ENCODE results near the gene ABCA7. TPM values are rescaled to one million over a fixed set of nuclear protein-coding genes. Genes with fewer than 3 reads are reported as not detected.
A peak's percentile ranks its signal among the peaks of the same experiment; 100 is the strongest.

Gene ABCA7
- total RNA-seq, 1 donor from 2014 or later = 17.2 TPM

DNA sequence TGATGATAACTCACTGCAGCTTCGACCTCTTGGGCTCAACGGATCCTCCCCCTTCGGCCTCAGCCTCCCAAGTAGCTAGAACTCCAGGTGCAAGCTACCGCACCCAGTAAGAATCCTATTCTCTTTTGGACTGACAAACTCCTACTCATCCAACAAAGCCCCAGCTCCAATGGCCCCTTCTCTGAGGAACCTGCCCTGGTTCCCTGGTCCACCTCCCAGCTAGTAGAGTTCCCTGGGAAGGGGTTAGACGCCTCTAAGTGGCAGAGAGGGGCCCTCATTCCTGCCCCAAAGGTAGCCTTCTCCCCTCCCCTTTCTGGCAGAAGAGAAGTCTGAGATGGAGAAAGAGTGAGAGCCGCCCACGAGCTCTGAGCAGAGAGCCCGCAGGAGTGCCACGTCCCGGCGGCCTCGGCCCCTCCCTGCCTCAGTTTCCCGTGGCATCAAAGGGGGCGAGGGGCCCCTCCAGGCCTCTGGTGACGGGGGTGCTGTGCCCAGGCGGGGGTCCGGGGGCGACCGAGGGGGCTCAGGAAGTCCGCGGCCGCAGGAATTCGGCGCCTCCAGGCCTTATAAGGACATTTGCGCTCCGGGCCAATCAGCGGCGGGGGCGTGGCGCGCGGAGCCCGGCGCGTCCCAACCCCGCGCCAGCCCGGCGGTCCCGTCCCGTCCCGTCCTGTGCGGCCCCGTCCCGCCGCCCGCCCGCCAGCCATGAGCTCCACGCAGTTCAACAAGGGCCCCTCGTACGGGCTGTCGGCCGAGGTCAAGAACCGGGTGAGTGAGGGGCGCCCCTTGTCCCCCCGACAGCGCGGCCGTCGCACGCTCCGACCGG, 13.7 kb upstream of the ABCA7 start, which contains the start of gene CNN2:
CNN2 (plus strand) TSS at position 649 of the 823 bp plus-strand sequence; CDS start at position 703, 54 bp downstream.
- Mint-ChIP-seq H3K27me3 (ENCODE audit: low read depth) (no peaks in the 10 kb centered on the region), H3K4me1 (ENCODE audit: low read depth) (peaks cover 23% of the 10 kb centered on the region), H3K27ac (peak within 1 kb of the TSS; percentile 83), H3K4me3 (ENCODE audit: low read depth) (peak within 1 kb of the TSS; percentile 93), H3K36me3 (ENCODE audit: low read depth) (peaks cover 17% of the 10 kb centered on the region), H3K9me3 (no peaks in the 10 kb centered on the region)
- intact Hi-C loops (cut with micrococcal nuclease) = loop anchor here (2.0 to 5.0 kb wide), 3 partner anchors 41 to 166 kb away; partner anchors contain the start of genes ARHGAP45 and GPX4
- peak; percentile 72 for DNase-seq (ENCODE audit: low spot score)

DNA sequence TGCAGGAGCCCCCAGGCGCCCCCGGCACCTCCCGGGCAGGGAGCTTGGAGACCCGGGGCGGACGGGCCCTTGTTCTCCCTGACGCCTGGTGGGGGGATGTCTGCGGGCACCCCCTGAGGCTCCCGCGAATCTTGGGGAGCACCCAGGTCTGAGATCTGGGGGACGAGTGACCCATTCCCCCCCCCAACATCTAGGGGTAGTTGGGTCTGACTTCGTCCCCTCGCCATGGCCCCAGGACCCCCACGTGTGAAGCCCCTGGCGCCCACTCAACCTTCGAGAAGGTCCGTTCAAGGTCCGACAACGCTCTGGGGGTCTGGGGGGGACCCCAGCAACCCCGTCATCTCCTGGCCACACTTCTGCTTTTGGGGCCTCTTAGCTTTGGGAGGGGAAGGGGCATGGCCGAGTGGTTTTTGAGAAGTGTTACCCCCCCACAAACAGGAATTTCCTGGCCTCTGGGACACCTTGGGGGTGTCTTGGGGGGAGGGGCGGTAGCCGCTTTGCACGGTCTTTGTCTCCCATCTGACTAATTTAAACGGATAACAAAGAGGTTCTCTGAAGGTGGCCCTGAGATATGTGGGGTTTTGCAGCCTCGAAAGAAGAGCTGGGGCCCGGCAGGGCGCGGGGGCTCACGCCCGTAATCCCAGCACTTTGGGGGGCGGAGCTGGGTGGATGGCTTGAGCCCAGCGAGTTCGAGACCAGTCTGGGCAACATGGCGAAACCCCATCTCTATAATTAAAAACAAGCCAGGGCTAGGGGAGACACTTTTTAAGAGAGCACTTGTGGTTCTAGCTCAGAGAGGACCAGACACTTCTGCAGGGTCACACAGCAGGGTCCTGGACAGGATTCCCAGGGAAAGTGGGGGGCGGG, 12.9 kb upstream of the ABCA7 start:
- peaks cover 17% of the 10 kb centered on the region for H3K4me1 Mint-ChIP-seq (ENCODE audit: low read depth)

DNA sequence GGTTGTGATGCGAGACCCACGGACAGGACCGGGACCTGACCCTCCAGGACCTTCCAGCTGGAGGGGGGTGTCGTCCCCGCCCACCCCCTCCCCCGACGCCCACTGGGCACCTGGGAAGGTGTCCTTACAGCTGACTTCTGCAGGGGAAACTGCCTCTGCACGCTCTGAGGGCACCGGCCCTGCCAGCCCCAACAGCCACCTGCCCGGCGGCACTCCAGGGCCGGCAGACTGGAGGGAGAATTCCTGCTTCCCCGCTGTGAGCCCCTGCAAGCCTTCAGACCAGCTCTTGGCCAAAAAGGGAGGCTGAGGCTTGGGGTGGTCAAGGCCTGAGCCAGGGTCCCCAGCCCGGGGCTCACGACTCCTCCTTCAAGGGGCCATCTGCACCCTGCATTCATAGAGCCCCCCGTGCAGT, 12.3 kb upstream of the ABCA7 start:
- H3K9me3 Mint-ChIP-seq = no peaks in the 10 kb centered on the region
- peaks cover 23% of the 10 kb centered on the region for H3K36me3 Mint-ChIP-seq (ENCODE audit: low read depth)
- DNase-seq (ENCODE audit: low spot score) = no peak
- H3K4me1 Mint-ChIP-seq (ENCODE audit: low read depth) = peaks cover 22% of the 10 kb centered on the region
- peak overlapping the region; percentile 70 for H3K27ac Mint-ChIP-seq
- H3K27me3 Mint-ChIP-seq (ENCODE audit: low read depth) = no peaks in the 10 kb centered on the region
- H3K4me3 Mint-ChIP-seq (ENCODE audit: low read depth) = peak overlapping the region; percentile 93
- intact Hi-C loops (cut with micrococcal nuclease) = loop anchor here (1.0 to 5.0 kb wide), 4 partner anchors 13 to 165 kb away; partner anchors contain the start of genes ABCA7, ARHGAP45 and GPX4

More for the DNA sequence above, 12.9 kb upstream of the ABCA7 start:
- Mint-ChIP-seq H3K27me3 (ENCODE audit: low read depth) (no peaks in the 10 kb centered on the region), H3K4me3 (ENCODE audit: low read depth) (peak overlapping the region; percentile 93), H3K36me3 (ENCODE audit: low read depth) (peaks cover 17% of the 10 kb centered on the region), H3K9me3 (no peaks in the 10 kb centered on the region), H3K27ac (peak overlapping the region; percentile 83)
- intact Hi-C loops (cut with micrococcal nuclease) = loop anchor here (2.0 to 5.0 kb wide), 3 partner anchors 40 to 165 kb away; partner anchors contain the start of genes ARHGAP45 and GPX4
- DNase-seq (ENCODE audit: low spot score) = no peak

DNA sequence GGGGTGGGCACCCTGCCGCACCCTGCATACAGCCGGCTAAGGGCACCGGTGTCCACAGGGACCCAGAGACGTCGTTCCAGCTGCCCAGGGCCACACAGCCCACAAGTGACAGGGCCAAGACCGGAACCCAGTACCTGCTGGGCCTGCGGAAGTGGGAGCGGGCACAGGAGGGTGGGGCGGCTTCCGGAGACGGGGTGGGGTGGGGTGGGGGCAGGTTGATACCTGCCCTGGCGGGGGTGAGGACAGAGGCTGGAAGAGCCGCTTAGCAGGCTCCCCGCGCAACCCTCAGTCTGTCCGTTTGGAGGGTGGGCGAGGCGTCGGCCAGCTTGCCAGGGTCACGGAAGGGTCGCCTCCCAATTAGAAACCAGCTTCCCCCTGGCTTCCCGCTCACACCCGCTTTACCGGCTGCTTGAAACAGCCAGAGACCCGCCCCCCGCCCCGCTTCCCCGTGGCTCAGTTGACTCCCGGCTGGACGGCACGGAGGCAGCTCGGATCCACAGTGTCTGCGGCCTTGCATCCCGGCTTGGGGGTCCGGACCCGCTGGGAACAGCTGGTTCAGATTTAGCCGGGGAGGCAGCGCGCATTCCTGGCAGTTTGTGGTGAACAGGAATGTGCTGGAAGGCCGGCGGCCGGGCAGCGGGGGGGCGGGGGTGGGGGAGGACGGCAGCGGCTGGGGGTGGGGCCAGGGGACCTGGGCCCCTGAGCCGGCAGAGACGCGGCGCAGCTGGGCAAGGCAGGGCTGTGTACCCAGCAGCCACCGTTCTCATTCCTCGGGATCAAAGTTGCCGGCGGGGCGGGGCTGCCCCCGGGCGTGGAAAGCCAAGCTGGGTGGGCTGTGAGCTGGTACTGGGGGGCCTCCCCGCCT, 11.6 kb upstream of the ABCA7 start:
- DNase-seq (ENCODE audit: low spot score) = peak; percentile 64
- Mint-ChIP-seq H3K9me3 (no peaks in the 10 kb centered on the region), H3K36me3 (ENCODE audit: low read depth) (peaks cover 30% of the 10 kb centered on the region), H3K27ac (peak overlapping the region; percentile 70), H3K4me1 (ENCODE audit: low read depth) (peaks cover 22% of the 10 kb centered on the region), H3K27me3 (ENCODE audit: low read depth) (no peaks in the 10 kb centered on the region), H3K4me3 (ENCODE audit: low read depth) (peak overlapping the region; percentile 93)
- intact Hi-C loops (cut with micrococcal nuclease) = loop anchor here (1.0 to 5.0 kb wide), 3 partner anchors 12 to 164 kb away; partner anchors contain the start of genes ABCA7 and ARHGAP45

DNA sequence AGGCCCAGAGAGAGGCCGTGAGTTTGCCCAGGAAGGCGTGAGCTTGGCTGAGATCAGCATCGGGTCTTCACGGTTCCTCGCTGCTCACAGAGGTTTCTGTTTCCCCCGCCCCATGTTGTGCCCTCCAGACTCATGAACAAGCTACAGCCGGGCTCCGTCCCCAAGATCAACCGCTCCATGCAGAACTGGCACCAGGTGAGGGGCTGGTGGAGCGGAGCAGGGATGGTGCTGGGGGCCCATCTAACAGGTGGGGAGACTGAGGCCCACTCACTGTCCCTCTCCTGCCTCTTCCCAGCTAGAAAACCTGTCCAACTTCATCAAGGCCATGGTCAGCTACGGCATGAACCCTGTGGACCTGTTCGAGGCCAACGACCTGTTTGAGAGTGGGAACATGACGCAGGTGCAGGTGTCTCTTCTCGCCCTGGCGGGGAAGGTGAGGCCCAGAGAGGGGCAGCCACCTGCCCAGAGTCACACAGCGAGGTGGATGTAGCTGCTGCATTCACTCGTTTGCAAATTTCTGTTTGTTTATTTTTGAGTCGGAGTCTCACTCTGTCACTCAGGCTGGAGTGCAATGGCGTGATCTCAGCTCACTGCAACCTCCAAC, 7.5 kb upstream of the ABCA7 start:
- no peak for DNase-seq (ENCODE audit: low spot score)
- intact Hi-C loops (cut with micrococcal nuclease) = no loop called here
- H3K4me1 Mint-ChIP-seq (ENCODE audit: low read depth) = peaks cover 26% of the 10 kb centered on the region
- H3K9me3 Mint-ChIP-seq = no peaks in the 10 kb centered on the region
- peaks cover 54% of the 10 kb centered on the region for H3K36me3 Mint-ChIP-seq (ENCODE audit: low read depth)
- no peak overlapping the region for H3K27ac Mint-ChIP-seq
- no peaks in the 10 kb centered on the region for H3K27me3 Mint-ChIP-seq (ENCODE audit: low read depth)
- no peak overlapping the region for H3K4me3 Mint-ChIP-seq (ENCODE audit: low read depth)

DNA sequence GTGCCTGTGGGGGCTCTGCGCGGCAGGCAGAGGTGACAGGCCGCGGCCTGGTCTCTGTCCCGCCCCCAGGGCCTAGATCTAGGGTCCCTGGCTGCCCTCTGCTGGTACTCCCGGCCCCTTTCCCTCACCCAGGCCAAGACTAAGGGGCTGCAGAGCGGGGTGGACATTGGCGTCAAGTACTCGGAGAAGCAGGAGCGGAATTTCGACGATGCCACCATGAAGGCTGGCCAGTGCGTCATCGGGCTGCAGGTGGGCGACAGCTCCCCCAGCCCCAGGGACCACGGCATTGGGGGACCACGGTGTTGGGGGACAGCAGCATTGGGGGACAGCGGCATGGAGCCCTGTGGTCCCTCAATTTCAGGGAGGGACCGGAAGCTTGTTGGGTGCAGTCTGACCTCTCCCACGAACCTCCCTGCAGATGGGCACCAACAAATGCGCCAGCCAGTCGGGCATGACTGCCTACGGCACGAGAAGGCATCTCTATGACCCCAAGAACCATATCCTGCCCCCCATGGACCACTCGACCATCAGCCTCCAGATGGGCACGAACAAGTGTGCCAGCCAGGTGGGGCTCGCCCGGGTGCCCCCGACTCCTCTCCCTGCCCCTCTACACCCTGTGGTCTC, 3.8 kb upstream of the ABCA7 start:
- DNase-seq (ENCODE audit: low spot score) = no peak
- Mint-ChIP-seq H3K4me1 (ENCODE audit: low read depth) (peaks cover 39% of the 10 kb centered on the region), H3K27me3 (ENCODE audit: low read depth) (no peaks in the 10 kb centered on the region), H3K9me3 (no peaks in the 10 kb centered on the region), H3K4me3 (ENCODE audit: low read depth) (no peak overlapping the region), H3K27ac (no peak overlapping the region), H3K36me3 (ENCODE audit: low read depth) (peaks cover 62% of the 10 kb centered on the region)
- intact Hi-C loops (cut with micrococcal nuclease) = no loop called here

DNA sequence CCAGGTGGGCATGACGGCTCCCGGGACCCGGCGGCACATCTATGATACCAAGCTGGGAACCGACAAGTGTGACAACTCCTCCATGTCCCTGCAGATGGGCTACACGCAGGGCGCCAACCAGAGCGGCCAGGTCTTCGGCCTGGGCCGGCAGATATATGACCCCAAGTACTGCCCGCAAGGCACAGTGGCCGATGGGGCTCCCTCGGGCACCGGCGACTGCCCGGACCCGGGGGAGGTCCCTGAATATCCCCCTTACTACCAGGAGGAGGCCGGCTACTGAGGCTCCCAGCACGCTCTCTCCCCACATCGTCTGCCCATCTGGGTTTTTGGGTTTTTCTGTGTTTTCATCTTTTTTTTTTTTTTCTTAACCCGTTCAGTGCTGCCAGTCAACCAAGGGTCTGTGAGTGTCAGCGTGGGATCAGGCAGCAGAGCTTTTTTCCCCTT, 2.3 kb upstream of the ABCA7 start:
- DNase-seq (ENCODE audit: low spot score) = no peak
- Mint-ChIP-seq H3K27me3 (ENCODE audit: low read depth) (no peaks in the 10 kb centered on the region), H3K36me3 (ENCODE audit: low read depth) (peaks cover 56% of the 10 kb centered on the region), H3K4me3 (ENCODE audit: low read depth) (peak overlapping the region; percentile 58), H3K4me1 (ENCODE audit: low read depth) (peaks cover 38% of the 10 kb centered on the region), H3K9me3 (no peaks in the 10 kb centered on the region), H3K27ac (peak overlapping the region; percentile 68)
- intact Hi-C loops (cut with micrococcal nuclease) = loop anchor here (2.0 kb wide), 3 partner anchors 17 to 203 kb away; partner anchors contain the start of genes ATP5F1D, RNU6-2 and TMEM259

DNA sequence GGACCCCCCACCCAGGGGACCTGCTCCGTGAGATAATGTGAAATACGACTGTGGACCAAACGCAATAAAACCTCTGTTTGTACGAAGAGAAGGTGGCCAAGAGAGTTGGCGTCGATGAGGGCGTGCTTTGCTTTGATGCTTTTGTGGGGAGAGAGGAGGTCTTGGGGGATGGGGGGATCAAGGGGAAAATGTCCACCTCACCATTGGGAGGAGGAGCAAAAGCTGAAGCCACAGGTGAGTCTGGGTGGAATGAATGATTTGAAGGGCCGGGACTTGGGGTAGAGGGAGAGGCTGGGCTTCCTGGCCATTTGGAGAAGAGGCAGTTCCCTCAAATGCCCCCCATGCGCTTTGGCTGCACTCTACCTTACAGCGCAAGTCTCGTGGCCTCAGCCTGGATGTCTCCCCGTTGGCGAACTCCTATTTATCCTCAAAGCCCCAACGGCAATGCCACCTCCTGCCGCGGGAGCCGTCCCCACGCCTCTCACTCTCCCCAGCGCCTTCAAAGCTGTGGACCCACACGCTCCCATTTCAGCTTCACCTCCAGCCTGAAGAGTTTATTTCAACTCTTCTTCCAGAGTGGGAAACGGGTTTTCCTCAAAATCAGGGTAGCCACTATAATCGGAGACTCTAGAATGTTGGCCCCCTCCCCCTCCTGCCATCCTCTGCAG, 795 bp upstream of the ABCA7 start:
- Mint-ChIP-seq H3K27ac (peak overlapping the region; percentile 68), H3K4me1 (ENCODE audit: low read depth) (peaks cover 36% of the 10 kb centered on the region), H3K27me3 (ENCODE audit: low read depth) (no peaks in the 10 kb centered on the region), H3K36me3 (ENCODE audit: low read depth) (peaks cover 46% of the 10 kb centered on the region), H3K4me3 (ENCODE audit: low read depth) (peak overlapping the region; percentile 96), H3K9me3 (no peaks in the 10 kb centered on the region)
- intact Hi-C loops (cut with micrococcal nuclease) = loop anchor here (2.0 kb wide), 3 partner anchors 18 to 202 kb away; partner anchors contain the start of genes ATP5F1D, RNU6-2 and TMEM259
- no peak for DNase-seq (ENCODE audit: low spot score)

DNA sequence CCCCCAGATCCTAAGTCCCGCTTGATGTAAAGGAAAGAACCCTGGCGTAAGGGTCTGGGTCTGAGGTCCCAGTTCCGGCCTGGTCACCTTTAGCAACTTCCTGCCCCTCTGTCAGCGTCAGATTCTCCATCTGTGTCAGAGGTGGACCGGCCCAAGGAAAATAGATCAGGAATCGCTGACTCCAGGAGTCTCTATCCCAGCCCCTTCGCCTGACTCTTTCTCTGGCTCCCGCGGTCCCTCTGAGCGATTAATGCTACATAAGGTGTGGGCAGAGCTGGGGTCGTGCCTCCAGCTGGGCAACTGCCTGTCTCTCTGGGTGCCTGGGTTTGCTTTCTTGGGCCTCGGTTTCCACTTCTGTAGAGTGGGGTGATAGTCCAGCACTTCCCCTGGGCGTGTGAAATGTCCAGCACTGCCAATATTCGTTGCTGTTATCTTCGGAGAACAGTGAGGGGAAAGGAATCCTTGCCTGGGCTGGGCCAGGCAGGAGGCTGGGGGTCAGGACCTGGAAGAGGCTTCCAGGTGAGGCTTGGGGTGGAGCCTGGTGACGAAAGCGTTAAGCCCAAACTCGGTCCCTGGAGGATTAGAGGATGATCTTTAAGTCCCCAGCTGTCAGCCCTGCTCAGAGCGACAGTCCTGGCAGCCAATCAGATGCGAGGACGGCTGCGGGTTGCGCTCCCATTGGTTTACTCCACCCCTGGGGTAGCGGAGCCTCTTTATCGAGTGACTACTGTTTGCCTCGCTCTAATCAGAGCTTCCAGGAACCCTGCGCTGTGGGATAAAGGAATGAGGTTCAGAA, 767 bp downstream of the ABCA7 start:
- DNase-seq (ENCODE audit: low spot score) = peak; percentile 92
- intact Hi-C loops (cut with micrococcal nuclease) = loop anchor here (1.0 to 2.0 kb wide), 2 partner anchors 12 to 28 kb away; no protein-coding TSS in a partner anchor
- H3K9me3 Mint-ChIP-seq = no peaks in the 10 kb centered on the region
- peaks cover 42% of the 10 kb centered on the region for H3K36me3 Mint-ChIP-seq (ENCODE audit: low read depth)
- peak overlapping the region; percentile 96 for H3K4me3 Mint-ChIP-seq (ENCODE audit: low read depth)
- H3K27ac Mint-ChIP-seq = peak overlapping the region; percentile 64
- no peaks in the 10 kb centered on the region for H3K27me3 Mint-ChIP-seq (ENCODE audit: low read depth)
- peaks cover 33% of the 10 kb centered on the region for H3K4me1 Mint-ChIP-seq (ENCODE audit: low read depth)

DNA sequence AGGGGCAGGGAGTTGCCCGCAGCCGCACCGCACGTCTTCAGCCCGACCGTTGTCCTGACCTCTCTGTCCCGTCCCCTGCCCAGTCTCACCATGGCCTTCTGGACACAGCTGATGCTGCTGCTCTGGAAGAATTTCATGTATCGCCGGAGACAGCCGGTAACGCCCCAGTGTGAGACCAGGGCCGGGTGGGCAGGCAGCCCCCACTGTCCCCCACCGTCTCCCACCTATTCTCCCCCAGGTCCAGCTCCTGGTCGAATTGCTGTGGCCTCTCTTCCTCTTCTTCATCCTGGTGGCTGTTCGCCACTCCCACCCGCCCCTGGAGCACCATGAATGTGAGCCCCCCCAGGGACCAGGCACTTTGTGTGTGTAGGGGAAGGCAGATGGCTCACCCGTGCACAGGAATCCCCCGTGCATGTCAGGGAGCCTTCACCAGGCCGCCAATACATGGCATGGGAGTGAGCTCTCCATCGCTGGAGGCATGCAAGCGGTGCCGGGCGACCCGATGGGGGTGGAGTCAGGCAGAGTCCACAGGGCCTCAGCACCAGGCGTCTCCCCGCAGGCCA, 1.4 kb downstream of the ABCA7 start:
- Mint-ChIP-seq H3K9me3 (no peaks in the 10 kb centered on the region), H3K4me3 (ENCODE audit: low read depth) (peak overlapping the region; percentile 96), H3K36me3 (ENCODE audit: low read depth) (peaks cover 35% of the 10 kb centered on the region), H3K4me1 (ENCODE audit: low read depth) (peaks cover 33% of the 10 kb centered on the region), H3K27ac (peak overlapping the region; percentile 19), H3K27me3 (ENCODE audit: low read depth) (no peaks in the 10 kb centered on the region)
- no peak for DNase-seq (ENCODE audit: low spot score)
- intact Hi-C loops (cut with micrococcal nuclease) = loop anchor here (2.0 kb wide), 1 partner anchor 27 kb away; no protein-coding TSS in a partner anchor
